Breast epithelium (tissue), 3 donors: ENCODE results near the gene SSTR1.

Source experiments
- POLR2A ChIP-seq: fragments of 450-650 bp; IDR thresholded peaks from one replicate; pipeline ENCODE4 v1.6.1; 2016; ENCODE audit warnings: antibody characterized with exemption, mild to moderate bottlenecking, moderate library complexity
- TF ChIP-seq, protein P1 (sequence below), 3 donors: fragments of 450-650 bp; IDR thresholded peaks; one replicate each; pipeline ENCODE4 v1.5.1; 2016 to 2017; ENCODE audit warnings: antibody characterized with exemption in 3 of 3, mild to moderate bottlenecking in 3 of 3, moderate library complexity in 3 of 3

DNA sequence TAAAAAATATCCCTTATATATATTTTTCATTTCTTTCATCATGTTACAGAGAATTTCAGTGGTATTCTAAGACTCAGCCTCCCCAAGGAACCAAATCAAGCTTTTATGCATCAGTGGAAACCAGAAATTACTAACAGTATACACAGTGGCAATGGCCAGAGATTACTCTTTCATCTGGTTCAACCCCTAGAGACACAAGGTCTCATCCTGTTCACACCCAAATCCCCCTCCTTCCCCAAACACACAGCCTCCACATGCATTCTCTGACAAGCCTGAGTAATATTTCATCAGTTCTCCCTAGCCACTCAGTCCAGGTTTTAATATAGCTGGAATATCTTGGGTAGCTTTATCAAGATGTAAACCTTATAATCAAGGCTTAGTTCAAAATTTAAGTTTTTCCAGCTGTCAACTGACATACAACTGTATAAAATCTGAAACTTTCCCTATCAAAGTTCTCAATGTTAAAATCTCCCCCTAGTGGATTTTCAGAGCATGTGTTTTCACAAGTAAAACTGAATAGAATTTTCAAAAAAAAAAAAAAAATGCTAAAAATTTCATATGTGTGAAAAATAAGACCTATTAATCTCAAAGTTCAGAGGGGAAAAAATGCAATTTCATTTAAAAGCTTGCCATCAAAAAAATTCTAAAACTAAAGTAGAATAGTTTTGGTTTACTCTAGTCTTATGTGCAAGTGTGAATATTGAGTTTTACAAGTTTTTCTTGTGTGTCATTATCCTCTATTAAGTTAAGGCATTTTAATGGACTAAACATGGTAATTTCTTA lies 10.5 kb upstream of the SSTR1 start:
- TF ChIP-seq, protein P1, sequence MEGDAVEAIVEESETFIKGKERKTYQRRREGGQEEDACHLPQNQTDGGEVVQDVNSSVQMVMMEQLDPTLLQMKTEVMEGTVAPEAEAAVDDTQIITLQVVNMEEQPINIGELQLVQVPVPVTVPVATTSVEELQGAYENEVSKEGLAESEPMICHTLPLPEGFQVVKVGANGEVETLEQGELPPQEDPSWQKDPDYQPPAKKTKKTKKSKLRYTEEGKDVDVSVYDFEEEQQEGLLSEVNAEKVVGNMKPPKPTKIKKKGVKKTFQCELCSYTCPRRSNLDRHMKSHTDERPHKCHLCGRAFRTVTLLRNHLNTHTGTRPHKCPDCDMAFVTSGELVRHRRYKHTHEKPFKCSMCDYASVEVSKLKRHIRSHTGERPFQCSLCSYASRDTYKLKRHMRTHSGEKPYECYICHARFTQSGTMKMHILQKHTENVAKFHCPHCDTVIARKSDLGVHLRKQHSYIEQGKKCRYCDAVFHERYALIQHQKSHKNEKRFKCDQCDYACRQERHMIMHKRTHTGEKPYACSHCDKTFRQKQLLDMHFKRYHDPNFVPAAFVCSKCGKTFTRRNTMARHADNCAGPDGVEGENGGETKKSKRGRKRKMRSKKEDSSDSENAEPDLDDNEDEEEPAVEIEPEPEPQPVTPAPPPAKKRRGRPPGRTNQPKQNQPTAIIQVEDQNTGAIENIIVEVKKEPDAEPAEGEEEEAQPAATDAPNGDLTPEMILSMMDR (IDR thresholded peaks at IDR 0.05): peak; percentile 25 to 45 (median 36)
- no peak for TF ChIP-seq POLR2A
